ENCODE data around the gene RAPH1.

RAPH1 gene

DNA sequence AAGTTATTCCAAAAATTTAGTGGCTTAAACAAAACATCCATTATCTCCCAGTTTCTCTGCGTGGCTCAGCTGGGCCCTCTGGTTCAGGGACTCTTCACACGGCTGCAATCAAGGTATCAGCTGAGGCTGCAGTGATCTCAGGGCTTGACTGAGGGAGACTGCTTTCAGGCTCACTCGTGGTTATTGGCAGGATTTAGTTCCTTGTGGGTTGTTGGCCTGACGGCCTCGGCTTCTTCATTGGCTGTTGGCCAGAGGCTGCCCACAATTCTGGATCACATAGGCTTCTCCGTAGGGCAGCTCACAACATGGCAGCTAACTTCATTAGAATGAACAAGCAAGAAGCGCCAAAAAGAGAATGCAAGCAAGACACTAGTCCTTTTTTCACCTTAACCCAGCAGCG, 116.8 kb downstream of the RAPH1 start:
- TF ChIP-seq POLR2AphosphoS5 (IDR thresholded peaks at IDR 0.05; ENCODE audit: low read depth), result no peak
- TF ChIP-seq, protein P1, sequence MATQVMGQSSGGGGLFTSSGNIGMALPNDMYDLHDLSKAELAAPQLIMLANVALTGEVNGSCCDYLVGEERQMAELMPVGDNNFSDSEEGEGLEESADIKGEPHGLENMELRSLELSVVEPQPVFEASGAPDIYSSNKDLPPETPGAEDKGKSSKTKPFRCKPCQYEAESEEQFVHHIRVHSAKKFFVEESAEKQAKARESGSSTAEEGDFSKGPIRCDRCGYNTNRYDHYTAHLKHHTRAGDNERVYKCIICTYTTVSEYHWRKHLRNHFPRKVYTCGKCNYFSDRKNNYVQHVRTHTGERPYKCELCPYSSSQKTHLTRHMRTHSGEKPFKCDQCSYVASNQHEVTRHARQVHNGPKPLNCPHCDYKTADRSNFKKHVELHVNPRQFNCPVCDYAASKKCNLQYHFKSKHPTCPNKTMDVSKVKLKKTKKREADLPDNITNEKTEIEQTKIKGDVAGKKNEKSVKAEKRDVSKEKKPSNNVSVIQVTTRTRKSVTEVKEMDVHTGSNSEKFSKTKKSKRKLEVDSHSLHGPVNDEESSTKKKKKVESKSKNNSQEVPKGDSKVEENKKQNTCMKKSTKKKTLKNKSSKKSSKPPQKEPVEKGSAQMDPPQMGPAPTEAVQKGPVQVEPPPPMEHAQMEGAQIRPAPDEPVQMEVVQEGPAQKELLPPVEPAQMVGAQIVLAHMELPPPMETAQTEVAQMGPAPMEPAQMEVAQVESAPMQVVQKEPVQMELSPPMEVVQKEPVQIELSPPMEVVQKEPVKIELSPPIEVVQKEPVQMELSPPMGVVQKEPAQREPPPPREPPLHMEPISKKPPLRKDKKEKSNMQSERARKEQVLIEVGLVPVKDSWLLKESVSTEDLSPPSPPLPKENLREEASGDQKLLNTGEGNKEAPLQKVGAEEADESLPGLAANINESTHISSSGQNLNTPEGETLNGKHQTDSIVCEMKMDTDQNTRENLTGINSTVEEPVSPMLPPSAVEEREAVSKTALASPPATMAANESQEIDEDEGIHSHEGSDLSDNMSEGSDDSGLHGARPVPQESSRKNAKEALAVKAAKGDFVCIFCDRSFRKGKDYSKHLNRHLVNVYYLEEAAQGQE (IDR thresholded peaks at IDR 0.05; ENCODE audit: insufficient replicate concordance, low read depth), result no peak
- no peak for TF ChIP-seq SPI1 (IDR thresholded peaks at IDR 0.05; ENCODE audit: borderline replicate concordance, low read depth)
- no peak for TF ChIP-seq GABPA (IDR thresholded peaks at IDR 0.05; ENCODE audit: low read depth)
- TF ChIP-seq, protein P2, sequence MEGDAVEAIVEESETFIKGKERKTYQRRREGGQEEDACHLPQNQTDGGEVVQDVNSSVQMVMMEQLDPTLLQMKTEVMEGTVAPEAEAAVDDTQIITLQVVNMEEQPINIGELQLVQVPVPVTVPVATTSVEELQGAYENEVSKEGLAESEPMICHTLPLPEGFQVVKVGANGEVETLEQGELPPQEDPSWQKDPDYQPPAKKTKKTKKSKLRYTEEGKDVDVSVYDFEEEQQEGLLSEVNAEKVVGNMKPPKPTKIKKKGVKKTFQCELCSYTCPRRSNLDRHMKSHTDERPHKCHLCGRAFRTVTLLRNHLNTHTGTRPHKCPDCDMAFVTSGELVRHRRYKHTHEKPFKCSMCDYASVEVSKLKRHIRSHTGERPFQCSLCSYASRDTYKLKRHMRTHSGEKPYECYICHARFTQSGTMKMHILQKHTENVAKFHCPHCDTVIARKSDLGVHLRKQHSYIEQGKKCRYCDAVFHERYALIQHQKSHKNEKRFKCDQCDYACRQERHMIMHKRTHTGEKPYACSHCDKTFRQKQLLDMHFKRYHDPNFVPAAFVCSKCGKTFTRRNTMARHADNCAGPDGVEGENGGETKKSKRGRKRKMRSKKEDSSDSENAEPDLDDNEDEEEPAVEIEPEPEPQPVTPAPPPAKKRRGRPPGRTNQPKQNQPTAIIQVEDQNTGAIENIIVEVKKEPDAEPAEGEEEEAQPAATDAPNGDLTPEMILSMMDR (IDR thresholded peaks at IDR 0.05; ENCODE audit: insufficient read depth, low read length), result no peak
- Histone ChIP-seq H3K27ac (replicated peaks) (no peak overlapping the region), H3K4me3 (replicated peaks; ENCODE audit: insufficient read depth, low read length) (no peak overlapping the region), H3K27me3 (ENCODE audit: insufficient read depth, poor library complexity, severe bottlenecking) (no peaks in the 10 kb centered on the region)
- DNase-seq (ENCODE audit: low read depth in 1 of 2, low spot score in 1 of 2), result no peak

DNA sequence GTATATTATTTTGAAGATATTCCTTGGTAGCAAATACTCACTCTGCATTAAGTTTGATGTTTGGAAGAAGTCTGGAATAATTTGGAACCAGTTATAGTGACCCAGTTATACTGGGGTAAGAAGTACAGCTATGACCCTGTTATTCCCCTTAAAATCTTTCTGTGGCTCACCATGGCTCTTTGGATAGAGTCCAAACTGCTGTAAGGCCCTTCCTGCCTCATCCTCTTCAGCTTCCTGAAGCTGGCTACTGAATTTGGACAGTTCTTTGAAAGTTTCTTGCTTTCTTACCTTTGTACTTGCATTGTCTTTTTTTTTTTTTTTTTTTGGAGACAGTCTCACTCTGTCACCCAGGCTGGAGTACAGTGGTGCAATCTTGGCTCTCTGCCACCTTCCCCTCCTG, 121.3 kb downstream of the RAPH1 start:
- no peak overlapping the region for H3K4me3 ChIP-seq (replicated peaks; ENCODE audit: insufficient read depth, low read length)
- DNase-seq (ENCODE audit: low read depth in 1 of 2, low spot score in 1 of 2), result no peak
- H3K27me3 ChIP-seq (ENCODE audit: insufficient read depth, poor library complexity, severe bottlenecking), result no peaks in the 10 kb centered on the region
- H3K27ac ChIP-seq (replicated peaks), result no peak overlapping the region
- TF ChIP-seq, protein P2 (IDR thresholded peaks at IDR 0.05; ENCODE audit: insufficient read depth, low read length), result no peak
- TF ChIP-seq, protein P1 (IDR thresholded peaks at IDR 0.05; ENCODE audit: insufficient replicate concordance, low read depth), result no peak
- TF ChIP-seq SPI1 (IDR thresholded peaks at IDR 0.05; ENCODE audit: borderline replicate concordance, low read depth) (no peak), POLR2AphosphoS5 (IDR thresholded peaks at IDR 0.05; ENCODE audit: low read depth) (no peak), GABPA (IDR thresholded peaks at IDR 0.05; ENCODE audit: low read depth) (no peak)

DNA sequence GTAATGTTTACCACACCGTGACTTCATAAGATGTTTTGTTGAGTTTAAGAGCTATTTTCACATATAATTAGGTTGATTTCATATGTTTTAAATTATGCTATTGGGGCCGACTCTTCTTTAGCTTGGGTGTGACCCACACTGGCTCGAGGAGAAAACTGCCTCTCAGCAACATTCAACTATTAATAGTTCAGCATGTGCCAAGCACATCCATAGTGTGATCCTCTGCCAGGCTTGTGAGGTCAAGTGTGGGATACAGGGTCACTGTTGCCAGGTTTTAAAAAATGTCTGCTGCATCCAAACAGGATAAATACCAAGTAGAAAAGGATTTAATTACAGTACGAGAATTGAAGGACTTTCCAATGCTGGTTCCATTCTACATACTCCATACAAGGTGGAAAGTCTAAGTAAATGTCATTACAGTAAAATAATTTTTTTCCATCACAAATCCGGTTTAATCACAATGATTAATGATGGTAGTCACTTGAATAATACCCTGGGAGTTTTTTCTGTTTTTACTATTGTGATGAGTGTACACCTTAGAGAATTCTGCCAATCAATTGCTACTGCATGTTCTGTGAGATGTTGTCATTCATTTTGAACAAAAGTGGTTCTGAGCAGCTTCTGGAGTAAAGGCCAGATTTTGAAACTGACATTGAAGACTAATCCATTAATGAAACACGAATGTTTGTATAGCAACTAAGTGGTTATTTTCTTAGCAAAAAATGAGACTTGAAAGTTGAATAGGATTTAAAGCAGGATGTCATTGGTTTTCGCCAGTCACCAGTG, 122.4 kb downstream of the RAPH1 start:
- Histone ChIP-seq H3K27ac (replicated peaks) (no peak overlapping the region), H3K27me3 (ENCODE audit: insufficient read depth, poor library complexity, severe bottlenecking) (no peaks in the 10 kb centered on the region), H3K4me3 (replicated peaks; ENCODE audit: insufficient read depth, low read length) (no peak overlapping the region)
- no peak for TF ChIP-seq SPI1 (IDR thresholded peaks at IDR 0.05; ENCODE audit: borderline replicate concordance, low read depth)
- TF ChIP-seq, protein P2 (IDR thresholded peaks at IDR 0.05; ENCODE audit: insufficient read depth, low read length), result no peak
- no peak for DNase-seq (ENCODE audit: low read depth in 1 of 2, low spot score in 1 of 2)

DNA sequence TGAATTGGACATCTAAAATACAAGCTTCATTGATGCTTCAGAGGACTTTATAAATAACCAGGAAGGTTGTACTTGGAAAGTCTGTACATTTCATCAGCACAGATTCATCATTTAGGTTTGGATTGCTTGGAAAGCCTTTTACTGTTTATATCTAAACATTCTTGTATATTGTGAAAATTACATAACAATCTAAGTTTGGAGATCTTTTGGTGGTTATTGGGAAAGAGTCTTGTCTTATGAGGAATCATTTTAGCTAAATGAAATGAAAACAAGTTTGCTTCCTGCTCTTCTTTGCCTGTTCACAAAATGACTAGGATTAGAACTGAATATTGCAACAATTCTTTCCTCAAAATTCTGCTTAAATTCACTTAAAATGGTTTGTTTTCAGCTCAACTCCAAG, 127.6 kb downstream of the RAPH1 start:
- no peak overlapping the region for H3K27ac ChIP-seq (replicated peaks)
- no peak overlapping the region for H3K4me3 ChIP-seq (replicated peaks; ENCODE audit: insufficient read depth, low read length)
- TF ChIP-seq POLR2AphosphoS5 (IDR thresholded peaks at IDR 0.05; ENCODE audit: low read depth), result no peak
- TF ChIP-seq GABPA (IDR thresholded peaks at IDR 0.05; ENCODE audit: low read depth), result no peak
- TF ChIP-seq, protein P1 (IDR thresholded peaks at IDR 0.05; ENCODE audit: insufficient replicate concordance, low read depth), result no peak
- no peak for TF ChIP-seq SPI1 (IDR thresholded peaks at IDR 0.05; ENCODE audit: borderline replicate concordance, low read depth)
- TF ChIP-seq, protein P2 (IDR thresholded peaks at IDR 0.05; ENCODE audit: insufficient read depth, low read length), result no peak
- H3K27me3 ChIP-seq (ENCODE audit: insufficient read depth, poor library complexity, severe bottlenecking), result no peaks in the 10 kb centered on the region
- DNase-seq (ENCODE audit: low read depth in 1 of 2, low spot score in 1 of 2), result no peak

All from HL-60 (cell line).